ENCODE results near the gene ACAD10.

The ACAD10 gene

GRCh38 chr12:111656016-111656415 lies 29.8 kb upstream of the ACAD10 start:
- no peaks in the 10 kb centered on the region for H3K4me1 ChIP-seq (ENCODE audit: control insufficient read depth in 1 of 2, insufficient read depth in 1 of 2, low read depth in 1 of 2, low read length in 1 of 2)
- TF ChIP-seq, protein P1, sequence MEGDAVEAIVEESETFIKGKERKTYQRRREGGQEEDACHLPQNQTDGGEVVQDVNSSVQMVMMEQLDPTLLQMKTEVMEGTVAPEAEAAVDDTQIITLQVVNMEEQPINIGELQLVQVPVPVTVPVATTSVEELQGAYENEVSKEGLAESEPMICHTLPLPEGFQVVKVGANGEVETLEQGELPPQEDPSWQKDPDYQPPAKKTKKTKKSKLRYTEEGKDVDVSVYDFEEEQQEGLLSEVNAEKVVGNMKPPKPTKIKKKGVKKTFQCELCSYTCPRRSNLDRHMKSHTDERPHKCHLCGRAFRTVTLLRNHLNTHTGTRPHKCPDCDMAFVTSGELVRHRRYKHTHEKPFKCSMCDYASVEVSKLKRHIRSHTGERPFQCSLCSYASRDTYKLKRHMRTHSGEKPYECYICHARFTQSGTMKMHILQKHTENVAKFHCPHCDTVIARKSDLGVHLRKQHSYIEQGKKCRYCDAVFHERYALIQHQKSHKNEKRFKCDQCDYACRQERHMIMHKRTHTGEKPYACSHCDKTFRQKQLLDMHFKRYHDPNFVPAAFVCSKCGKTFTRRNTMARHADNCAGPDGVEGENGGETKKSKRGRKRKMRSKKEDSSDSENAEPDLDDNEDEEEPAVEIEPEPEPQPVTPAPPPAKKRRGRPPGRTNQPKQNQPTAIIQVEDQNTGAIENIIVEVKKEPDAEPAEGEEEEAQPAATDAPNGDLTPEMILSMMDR (IDR thresholded peaks at IDR 0.05) = no peak
- H3K27ac ChIP-seq = no peak overlapping the region
- no peak overlapping the region for H3K4me3 ChIP-seq (ENCODE audit: low read depth in 1 of 2, low read length in 1 of 2)
- H3K27me3 ChIP-seq = no peaks in the 10 kb centered on the region
- H3K9me3 ChIP-seq = no peaks in the 10 kb centered on the region
- H3K36me3 ChIP-seq = peaks cover 98% of the 10 kb centered on the region

DNA sequence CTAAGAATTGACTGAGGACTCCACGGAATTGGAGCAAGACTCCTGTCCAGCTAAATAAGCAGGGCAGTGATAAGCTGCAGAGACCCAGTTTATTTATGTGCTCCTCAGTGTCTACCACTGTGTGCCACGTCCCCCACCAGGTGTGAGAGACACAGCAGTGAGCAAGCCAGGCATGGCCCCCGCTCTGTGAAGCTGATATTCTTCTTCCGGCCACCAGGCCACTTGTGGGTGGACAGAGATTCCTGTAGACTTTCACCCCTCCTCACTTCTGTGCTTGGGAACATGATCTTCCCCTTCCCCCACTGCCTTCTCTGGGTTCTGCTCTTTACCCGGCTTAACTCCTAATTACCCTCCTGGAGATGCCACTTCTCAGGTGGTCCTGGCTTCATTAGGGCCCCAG lies 21.4 kb upstream of the ACAD10 start:
- Histone ChIP-seq H3K27ac (no peak overlapping the region), H3K4me1 (ENCODE audit: control insufficient read depth in 1 of 2, insufficient read depth in 1 of 2, low read depth in 1 of 2, low read length in 1 of 2) (no peaks in the 10 kb centered on the region), H3K4me3 (ENCODE audit: low read depth in 1 of 2, low read length in 1 of 2) (no peak overlapping the region), H3K36me3 (peaks cover 94% of the 10 kb centered on the region), H3K9me3 (no peaks in the 10 kb centered on the region), H3K27me3 (no peaks in the 10 kb centered on the region)
- TF ChIP-seq, protein P1 (IDR thresholded peaks at IDR 0.05) = no peak

GRCh38 chr12:111664961-111665865 lies 20.6 kb upstream of the ACAD10 start:
- TF ChIP-seq, protein P1 (IDR thresholded peaks at IDR 0.05) = no peak
- peaks cover 94% of the 10 kb centered on the region for H3K36me3 ChIP-seq

GRCh38 chr12:111672822-111673381 lies 13.0 kb upstream of the ACAD10 start:
- TF ChIP-seq, protein P1 (IDR thresholded peaks at IDR 0.05) = no peak
- Histone ChIP-seq H3K27me3 (no peaks in the 10 kb centered on the region), H3K4me3 (ENCODE audit: low read depth in 1 of 2, low read length in 1 of 2) (no peak overlapping the region), H3K9me3 (no peaks in the 10 kb centered on the region), H3K36me3 (peaks cover 96% of the 10 kb centered on the region), H3K4me1 (ENCODE audit: control insufficient read depth in 1 of 2, insufficient read depth in 1 of 2, low read depth in 1 of 2, low read length in 1 of 2) (no peaks in the 10 kb centered on the region), H3K27ac (no peak overlapping the region)

More at GRCh38 chr12:111664961-111665865, 20.6 kb upstream of the ACAD10 start:
- Histone ChIP-seq H3K27me3 (no peaks in the 10 kb centered on the region), H3K4me1 (ENCODE audit: control insufficient read depth in 1 of 2, insufficient read depth in 1 of 2, low read depth in 1 of 2, low read length in 1 of 2) (no peaks in the 10 kb centered on the region), H3K27ac (no peak overlapping the region), H3K9me3 (no peaks in the 10 kb centered on the region), H3K4me3 (ENCODE audit: low read depth in 1 of 2, low read length in 1 of 2) (no peak overlapping the region)

DNA sequence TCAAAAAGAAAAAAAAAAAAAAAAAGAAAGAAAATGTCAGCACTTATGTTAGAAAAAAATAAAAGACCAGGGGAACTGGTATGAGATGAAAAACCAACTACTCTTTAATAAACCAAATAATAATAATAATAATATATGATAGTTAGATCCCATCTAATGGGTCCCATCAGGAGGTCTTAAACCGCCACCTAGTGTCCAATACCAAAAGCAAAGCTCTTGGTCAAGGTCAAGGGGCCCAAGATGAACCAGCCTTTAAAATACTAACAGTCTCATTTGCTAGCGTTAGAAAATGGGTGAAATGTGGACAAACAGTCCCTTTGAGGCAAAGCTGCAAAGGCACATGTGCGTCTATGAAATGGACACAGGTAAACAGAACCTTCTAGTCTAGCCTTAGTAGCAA lies 12.3 kb upstream of the ACAD10 start:
- no peaks in the 10 kb centered on the region for H3K27me3 ChIP-seq
- no peak overlapping the region for H3K27ac ChIP-seq
- TF ChIP-seq, protein P1 (IDR thresholded peaks at IDR 0.05) = no peak
- H3K4me3 ChIP-seq (ENCODE audit: low read depth in 1 of 2, low read length in 1 of 2) = no peak overlapping the region
- H3K9me3 ChIP-seq = no peaks in the 10 kb centered on the region
- H3K4me1 ChIP-seq (ENCODE audit: control insufficient read depth in 1 of 2, insufficient read depth in 1 of 2, low read depth in 1 of 2, low read length in 1 of 2) = no peaks in the 10 kb centered on the region
- peaks cover 99% of the 10 kb centered on the region for H3K36me3 ChIP-seq

Measured in neutrophil (primary cell).